Lung (tissue), 12 donors: Measurements from ENCODE around the gene TMEM119. TPM values are rescaled to one million over a fixed set of nuclear protein-coding genes. Genes with fewer than 3 reads are reported as not detected.

ENCODE experiments used
- ATAC-seq: fragments of 200-7000 bp; cut with Tn5 transposase; one replicate; pipeline ENCODE4 v1.9.1; 2020; ENCODE audit warnings: moderate number of reproducible peaks; ENCODE audit not compliant: insufficient read depth, low FRiP score
- DNase-seq, 3 donors: peaks; one replicate each; pipeline ENCODE4 v3.0.0-alpha.2; 2013 to 2017
- H3K27ac ChIP-seq, 2 donors: one replicate each; pipeline ENCODE4 v1.5.1; 2013; ENCODE audit warnings: mild to moderate bottlenecking in 2 of 2, moderate library complexity in 2 of 2, control low read depth in 1 of 2, inconsistent platforms in 1 of 2, low read depth in 1 of 2, low read length in 1 of 2
- H3K27me3 ChIP-seq, 3 donors: one replicate each; pipeline ENCODE4 v1.5.1; 2013; ENCODE audit warnings: low read length in 2 of 3; ENCODE audit not compliant: control insufficient read depth in 3 of 3, insufficient read depth in 3 of 3
- H3K36me3 ChIP-seq, 4 donors: one replicate each; pipeline ENCODE4 v1.5.1; 2013; ENCODE audit warnings: low read length in 4 of 4, mild to moderate bottlenecking in 1 of 4, moderate library complexity in 1 of 4; ENCODE audit not compliant: control insufficient read depth in 4 of 4, insufficient read depth in 4 of 4
- H3K4me1 ChIP-seq, 5 donors: one replicate each; pipeline ENCODE4 v1.5.1; 2013; ENCODE audit warnings: low read length in 5 of 5, mild to moderate bottlenecking in 2 of 5, moderate library complexity in 1 of 5; ENCODE audit not compliant: control insufficient read depth in 5 of 5, insufficient read depth in 5 of 5
- H3K4me3 ChIP-seq: one replicate; pipeline ENCODE4 v1.5.1; 2013; ENCODE audit warnings: mild to moderate bottlenecking, control low read depth, moderate library complexity
- H3K9ac ChIP-seq, 2 donors: one replicate each; pipeline ENCODE4 v1.5.1; 2013; ENCODE audit warnings: low read length in 2 of 2, control low read depth in 1 of 2; ENCODE audit not compliant: insufficient read depth in 1 of 2
- H3K9me3 ChIP-seq, 4 donors: one replicate each; pipeline ENCODE4 v1.5.1; 2013; ENCODE audit warnings: low read length in 3 of 4, mild to moderate bottlenecking in 1 of 4, moderate library complexity in 1 of 4; ENCODE audit not compliant: control insufficient read depth in 4 of 4, insufficient read depth in 3 of 4
- CTCF ChIP-seq: IDR thresholded peaks from 2 replicates; pipeline ENCODE4 v1.5.1; 2012; ENCODE audit warnings: mild to moderate bottlenecking; ENCODE audit errors: control extremely low read depth, extremely low read depth
- WGBS, 2 donors: extraction: QIAGEN DNeasy Blood & Tissue Kit; methylation state at CpG; one replicate each; pipeline ENCODE4 v1.1.7; 2013; 5-methylcytosine and 5-hydroxymethylcytosine counted together
- polyA plus RNA-seq, 2 donors: library from polyadenylated mRNA; stranded (reverse); fragments of 200-250 nt; gene quantifications; one replicate each; pipeline ENCODE4 v1.2.1, GENCODE V29; 2013
- total RNA-seq, 2 donors: library from RNA; depleted of rRNA in 1 of 2; stranded (reverse); fragments of >200 nt in 1 of 2; gene quantifications; one replicate each; pipeline ENCODE4 v1.2.1, GENCODE V29; 2014 to 2021
- donor health status: control.
- donor health status: control.
- donor health status: Bipolar disorder and iron deficiency.
- donor health status: healthy.
- donor health status: DM: yes; HTN: yes; CAD: no.

The TMEM119 gene
- total and polyA plus RNA-seq, 4 donors, result 14.4 to 31.9 (median 22.9) TPM

DNA sequence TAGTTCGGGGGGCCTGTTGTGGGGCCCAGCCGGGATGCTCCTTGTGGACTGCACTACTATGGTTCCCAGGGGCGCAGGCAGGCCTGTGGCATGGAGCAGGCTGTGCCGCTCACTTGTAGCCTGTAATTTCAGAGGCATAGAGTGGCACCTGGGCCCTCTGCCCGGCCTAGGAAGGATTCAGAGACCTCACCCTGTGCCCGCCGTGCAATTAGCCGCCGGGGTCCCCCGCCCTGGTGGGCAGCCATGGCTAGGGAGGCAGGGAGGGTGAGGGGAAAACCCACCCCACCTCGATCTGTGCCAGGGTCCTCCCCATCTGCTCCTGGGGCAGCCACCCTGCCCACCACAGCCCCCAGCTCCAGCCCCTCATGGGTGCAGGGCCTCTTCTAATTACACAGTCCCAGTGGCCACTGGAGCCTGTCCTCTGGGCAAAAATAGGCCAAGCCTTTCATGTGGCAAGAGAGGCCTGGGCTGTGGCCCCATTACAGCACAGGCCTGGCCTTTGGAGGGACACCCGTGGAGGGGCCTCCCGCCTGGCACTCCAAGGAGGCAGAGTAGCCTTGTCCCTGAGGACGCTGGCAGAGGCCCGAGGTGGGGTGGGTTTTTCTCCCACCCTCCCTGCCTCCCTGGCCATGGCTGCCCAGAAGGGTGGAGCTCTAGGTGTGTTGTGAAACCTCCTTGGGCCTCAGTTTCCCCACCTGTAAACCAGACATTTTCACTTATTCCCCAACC lies 5.3 kb upstream of the TMEM119 start:
- ATAC-seq (no peak), DNase-seq (no peak)
- no peak overlapping the region for H3K9ac ChIP-seq
- H3K27me3 ChIP-seq, result no peaks in the 10 kb centered on the region
- TF ChIP-seq CTCF, result no peak
- H3K27ac ChIP-seq, result no peak overlapping the region
- H3K4me1 ChIP-seq, result peaks cover 0 to 6% (median 0%) of the 10 kb centered on the region in 5 donors
- H3K36me3 ChIP-seq, result no peaks in the 10 kb centered on the region
- WGBS, 2 donors, result 90 to 91% methylated on average over 15 of the region's 15 CpGs
- H3K4me3 ChIP-seq, result no peak overlapping the region
- no peaks in the 10 kb centered on the region for H3K9me3 ChIP-seq

- DNase-seq (no peak), ATAC-seq (no peak)
- Histone ChIP-seq H3K4me3 (no peak overlapping the region), H3K9me3 (no peaks in the 10 kb centered on the region), H3K4me1 (peaks cover 0 to 7% (median 0%) of the 10 kb centered on the region in 5 donors), H3K27ac (no peak overlapping the region), H3K36me3 (no peaks in the 10 kb centered on the region), H3K9ac (no peak overlapping the region), H3K27me3 (no peaks in the 10 kb centered on the region)
- TF ChIP-seq CTCF, result no peak
- WGBS, 2 donors, result 95 to 96% methylated on average over 9 of the region's 9 CpGs
Observed at GRCh38 chr12:108602209-108602705, 4.4 kb upstream of the TMEM119 start.

- DNase-seq, result no peak
- H3K9me3 ChIP-seq, result no peaks in the 10 kb centered on the region
- WGBS, 2 donors, result 59 to 78% methylated on average over 4 of the region's 4 CpGs
- no peak for TF ChIP-seq CTCF
- H3K9ac ChIP-seq, result no peak overlapping the region
- no peaks in the 10 kb centered on the region for H3K36me3 ChIP-seq
- H3K27ac ChIP-seq, result no peak overlapping the region
- peaks cover 0 to 20% (median 8%) of the 10 kb centered on the region in 5 donors for H3K4me1 ChIP-seq
- no peak overlapping the region for H3K4me3 ChIP-seq
- ATAC-seq, result no peak
- H3K27me3 ChIP-seq, result no peaks in the 10 kb centered on the region
Observed at GRCh38 chr12:108600702-108601007, 2.8 kb upstream of the TMEM119 start.
